GM18520 (cell line): ENCODE results near the gene OXCT2.

Experiments used
- ATAC-seq: cut with Tn5 transposase; IDR thresholded peaks from one replicate; pipeline ENCODE4 v1.9.1; 2021; ENCODE audit not compliant: unreplicated experiment

The OXCT2 gene

DNA sequence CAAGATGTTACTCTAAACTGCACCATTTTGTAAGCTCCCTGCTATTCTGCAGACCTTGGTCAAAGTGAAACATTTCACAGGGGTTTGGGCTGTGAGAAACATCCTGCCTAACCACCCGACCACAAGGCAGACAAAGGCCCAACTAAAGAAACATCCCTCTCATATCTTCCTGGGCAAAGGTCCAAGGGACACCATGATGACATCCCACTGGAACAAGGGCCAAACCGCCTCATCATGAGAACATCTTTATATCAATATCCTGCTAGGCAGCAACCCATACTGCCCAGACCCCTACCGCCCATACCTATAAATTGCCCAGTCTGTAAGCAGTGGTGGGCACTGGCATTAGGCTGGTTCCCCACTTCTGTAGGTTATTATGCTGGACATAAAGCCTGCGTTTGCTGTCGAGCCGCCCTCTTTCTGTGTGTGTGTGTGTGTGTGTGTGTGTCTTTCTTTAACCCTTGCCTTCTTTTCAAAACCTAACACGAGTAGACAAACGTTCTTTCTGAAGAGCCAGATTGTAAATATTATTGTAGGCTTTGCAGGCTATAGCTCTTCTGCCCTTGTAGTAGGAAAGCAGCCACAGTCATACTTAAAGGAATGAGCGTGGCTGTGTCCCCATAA, 33.5 kb downstream of the OXCT2 start:
- no peak for ATAC-seq

DNA sequence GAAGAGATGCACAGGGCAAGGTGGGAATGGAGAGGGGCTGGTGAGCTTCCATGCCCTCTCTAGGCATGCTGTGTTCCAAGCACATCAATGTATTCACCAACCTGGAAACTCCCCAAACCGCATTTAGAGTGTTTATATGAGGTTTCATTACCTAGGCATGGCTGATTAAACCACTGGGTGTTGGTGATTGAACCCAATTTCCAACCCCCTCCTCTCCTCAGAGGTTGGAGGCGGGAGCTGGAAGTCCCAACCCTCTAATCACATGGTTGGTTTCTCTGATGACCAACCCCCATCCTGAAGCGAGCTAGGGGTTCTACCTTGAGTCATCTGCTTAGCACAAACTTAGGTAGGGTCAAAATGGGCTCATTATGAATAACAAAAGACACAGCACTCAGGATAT, 35.4 kb downstream of the OXCT2 start:
- ATAC-seq, result no peak

DNA sequence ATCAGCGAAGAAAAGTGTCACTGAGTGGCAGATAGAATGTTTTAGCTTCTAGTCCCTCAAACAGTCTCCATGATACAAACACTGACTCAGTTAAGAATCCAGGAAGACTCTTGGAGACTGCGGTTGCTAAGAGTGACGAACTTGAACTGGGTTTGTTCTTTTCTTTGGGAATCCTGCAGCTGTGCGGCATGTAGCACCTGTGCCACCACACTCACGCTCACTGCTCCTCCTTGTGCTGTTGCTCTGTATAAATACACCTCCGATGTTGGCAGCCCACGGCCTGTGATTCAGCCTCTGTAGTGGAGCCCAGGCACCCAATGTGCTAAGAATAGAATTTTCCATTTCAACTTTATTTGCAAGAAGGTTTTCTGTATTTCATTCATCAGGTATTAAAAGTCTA, 38.0 kb downstream of the OXCT2 start:
- no peak for ATAC-seq

DNA sequence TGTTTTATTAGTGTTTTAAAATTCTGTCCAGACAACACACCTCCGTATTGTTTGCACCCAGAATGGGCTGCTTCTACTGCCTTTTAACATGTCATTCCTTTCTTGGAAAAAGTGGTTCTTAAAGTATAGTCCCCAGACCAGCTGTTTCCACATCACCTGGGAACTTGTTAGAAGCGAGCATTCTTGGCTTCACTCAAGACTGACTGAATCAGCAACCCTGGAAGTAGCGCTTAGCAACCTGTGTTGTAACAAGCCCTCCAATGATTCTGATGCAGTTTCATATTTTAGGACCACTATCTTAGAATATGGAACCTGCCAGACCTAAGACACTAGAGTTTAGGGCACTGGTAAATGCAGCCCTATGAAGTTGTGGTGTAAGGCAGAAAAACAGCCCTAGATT, 38.4 kb downstream of the OXCT2 start:
- ATAC-seq, result no peak

DNA sequence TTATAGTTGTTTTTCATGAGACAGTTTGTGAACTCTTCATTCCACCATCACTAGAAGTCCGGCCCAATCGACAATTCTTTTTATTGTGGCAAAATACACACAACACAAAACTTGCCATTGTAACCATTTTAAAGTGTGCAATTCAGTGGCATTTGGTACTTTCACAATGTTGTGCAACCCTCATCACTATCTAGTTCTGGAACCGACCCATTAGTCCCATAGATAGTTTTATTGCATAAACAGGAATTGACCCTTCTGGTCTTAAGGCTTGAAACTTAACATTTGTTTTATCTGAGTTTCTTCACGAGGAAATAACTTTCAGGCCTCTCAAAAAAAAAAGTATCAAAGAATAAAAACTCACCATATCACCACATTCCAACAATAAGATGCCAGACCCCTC, 41.3 kb downstream of the OXCT2 start:
- no peak for ATAC-seq

DNA sequence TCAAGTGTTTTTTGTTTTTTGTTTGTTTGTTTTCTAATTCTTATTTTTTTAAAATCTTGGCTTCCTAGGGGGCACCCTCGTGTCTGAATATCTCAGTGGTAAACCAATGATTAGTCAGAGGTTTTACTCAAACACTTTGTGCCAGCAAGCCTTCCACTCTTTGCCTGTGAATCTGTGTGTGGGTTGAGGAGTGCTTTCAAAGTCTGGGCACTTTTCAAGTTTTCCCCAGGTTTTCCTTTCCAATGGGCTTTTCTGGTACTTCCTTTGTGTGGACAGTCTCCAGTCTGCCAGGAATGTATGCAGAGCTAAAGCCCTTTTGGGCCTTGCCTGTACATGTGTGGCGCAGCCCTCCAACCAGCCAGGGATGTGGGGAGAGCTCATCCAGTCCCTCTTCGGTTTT, 42.1 kb downstream of the OXCT2 start:
- no peak for ATAC-seq

DNA sequence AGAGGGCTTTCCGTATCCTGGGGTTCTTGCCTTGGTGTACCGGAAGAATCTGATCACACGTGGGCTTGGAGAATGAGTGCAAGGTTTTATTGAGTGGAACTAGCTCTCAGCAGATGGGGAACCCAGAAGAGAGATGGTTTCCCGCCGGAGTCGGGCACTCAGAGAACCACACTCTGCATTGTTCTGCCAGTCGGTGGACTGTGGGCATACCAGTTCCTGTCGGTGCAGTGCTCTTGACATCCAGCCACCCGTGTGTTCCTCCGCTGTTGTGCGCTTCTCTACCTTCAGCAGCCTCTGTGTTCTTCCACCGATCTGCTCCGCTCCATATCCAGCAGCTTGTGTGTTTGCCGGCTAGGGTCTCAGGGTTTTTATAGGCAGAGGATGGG, 43.2 kb downstream of the OXCT2 start:
- ATAC-seq, result no peak

DNA sequence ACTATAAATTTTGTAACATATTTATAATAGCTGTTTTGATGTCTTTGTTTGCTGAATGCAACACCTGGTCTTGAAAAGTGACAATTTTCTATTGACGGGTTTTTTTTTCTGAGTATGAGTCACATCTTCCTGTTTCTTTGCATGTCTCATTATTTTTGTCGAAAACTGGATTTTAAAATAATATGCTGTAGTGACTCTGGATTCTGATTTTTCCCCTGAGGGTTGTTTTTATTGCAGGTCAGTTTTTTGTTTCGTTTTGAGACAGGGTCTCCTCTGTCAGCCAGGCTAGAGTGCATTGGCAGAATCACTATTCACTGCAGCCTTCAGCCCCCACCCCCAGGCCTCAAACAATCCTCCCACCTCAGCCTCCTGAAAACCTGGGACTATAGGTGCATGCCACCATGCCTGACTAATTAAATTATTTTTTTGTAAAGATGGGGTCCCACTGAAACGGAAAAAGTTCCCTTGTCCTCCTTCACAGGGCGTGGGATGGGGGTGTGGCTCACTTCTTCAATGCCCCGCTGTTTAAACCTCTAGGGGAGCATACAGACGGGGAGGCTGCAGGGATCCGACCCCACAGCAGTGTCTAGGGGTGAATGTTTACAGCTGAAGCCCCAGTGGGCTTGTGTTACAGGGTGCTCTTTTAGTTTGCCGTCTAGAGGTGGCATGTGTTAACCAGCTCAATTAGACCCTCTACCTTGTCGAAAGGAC, 43.8 kb downstream of the OXCT2 start:
- no peak for ATAC-seq

DNA sequence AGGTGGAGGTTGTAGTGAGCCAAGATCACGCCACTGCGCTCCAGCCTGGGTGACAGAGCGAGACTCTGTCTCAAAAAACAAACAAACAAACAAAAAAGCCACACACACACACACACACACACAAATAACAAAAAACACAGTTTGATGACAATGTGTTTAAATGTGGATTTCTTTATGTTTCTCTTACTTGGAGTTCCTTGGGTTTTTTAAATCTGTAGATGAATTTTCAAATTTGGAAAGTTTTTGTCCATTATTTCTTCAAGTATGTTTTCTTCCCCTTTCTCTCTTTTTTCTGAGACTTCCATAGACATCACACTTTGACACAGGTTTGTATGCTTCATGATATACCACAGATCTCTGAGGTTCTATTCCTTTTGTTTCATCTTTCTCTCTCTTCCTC, 44.5 kb downstream of the OXCT2 start:
- no peak for ATAC-seq

DNA sequence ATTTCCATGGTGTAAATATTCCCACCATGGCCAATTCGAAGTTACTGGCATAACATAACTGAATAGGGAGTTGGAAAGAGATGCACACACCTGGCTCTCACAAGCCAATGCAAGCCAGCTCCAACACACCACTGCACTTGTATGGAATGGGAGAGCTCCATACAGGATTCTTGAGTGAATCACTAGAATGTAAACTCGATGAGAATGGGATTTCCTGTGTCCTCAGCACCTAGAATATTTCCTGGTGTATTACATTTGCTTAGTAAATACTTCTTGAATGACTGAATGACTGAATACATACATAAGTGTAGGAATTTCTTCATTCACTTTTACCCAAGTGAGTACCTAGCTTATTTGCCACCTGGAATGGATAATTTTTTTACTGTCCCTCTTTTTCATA, 48.7 kb downstream of the OXCT2 start:
- ATAC-seq, result no peak

DNA sequence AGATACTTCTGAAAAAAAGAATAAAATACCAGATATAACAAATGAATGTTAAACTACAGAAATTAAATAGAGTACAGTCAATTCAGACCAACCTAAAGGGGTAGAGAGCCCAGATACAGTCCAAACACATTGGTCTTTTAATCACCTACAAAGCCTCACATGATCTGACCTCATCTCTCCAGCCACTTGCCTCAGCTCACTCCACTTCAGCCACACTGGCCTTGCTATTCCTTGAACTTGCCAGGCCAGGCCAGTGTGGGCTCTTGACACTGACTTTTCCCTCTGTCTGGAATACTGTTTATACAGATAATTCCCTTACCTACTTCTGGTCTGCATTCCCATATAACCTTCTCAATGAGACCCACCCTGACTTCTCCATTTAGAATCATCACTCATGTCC, 49.5 kb downstream of the OXCT2 start:
- no peak for ATAC-seq

DNA sequence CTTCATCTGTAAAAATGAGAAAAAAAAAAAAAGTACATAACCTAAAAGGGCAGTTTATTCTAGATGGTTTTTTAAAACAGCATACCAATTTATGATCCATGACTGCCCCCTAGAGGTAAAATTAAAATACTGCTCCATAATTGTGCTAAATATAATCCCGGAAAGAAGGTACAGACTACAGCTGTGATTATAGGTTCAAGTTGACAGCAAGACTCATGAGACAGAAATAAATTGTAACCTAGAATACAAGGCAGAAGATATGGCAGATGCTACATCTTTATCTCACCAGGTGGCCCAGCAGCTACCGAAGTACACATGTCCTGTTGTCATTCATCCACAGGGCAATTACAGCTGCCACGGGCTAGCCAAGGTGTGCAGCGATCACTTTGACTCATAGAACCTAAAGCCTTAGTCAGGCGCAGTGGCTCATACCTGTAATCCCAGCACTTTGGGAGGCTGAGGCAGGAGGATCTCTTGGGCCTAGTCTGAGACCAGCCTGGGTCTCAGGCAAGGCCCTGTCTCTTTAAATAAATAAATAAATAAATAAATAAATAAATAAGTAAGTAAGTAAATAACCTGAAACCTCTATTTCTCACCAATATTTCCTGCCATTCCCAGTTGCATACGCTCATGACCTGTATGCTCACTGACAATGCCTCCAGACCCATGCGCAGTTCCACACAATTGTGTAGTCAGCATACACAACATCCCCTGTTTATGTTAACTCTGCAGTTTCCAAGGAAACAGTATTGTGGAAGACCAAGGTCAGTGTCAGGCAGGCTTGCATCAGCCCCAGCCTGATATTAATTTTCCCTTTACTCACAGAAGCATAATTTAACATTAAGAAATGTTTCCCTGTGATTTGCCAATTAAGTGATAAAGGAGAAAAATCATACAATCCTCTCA, 50.8 kb downstream of the OXCT2 start:
- ATAC-seq, result no peak
